ENCODE results near the gene SMAP2.
"Not testable (repeated sequence)": the region's sequence is repeated elsewhere in the genome, so short reads cannot be mapped to it uniquely, and the experiment has no call there.

SMAP2 gene

DNA sequence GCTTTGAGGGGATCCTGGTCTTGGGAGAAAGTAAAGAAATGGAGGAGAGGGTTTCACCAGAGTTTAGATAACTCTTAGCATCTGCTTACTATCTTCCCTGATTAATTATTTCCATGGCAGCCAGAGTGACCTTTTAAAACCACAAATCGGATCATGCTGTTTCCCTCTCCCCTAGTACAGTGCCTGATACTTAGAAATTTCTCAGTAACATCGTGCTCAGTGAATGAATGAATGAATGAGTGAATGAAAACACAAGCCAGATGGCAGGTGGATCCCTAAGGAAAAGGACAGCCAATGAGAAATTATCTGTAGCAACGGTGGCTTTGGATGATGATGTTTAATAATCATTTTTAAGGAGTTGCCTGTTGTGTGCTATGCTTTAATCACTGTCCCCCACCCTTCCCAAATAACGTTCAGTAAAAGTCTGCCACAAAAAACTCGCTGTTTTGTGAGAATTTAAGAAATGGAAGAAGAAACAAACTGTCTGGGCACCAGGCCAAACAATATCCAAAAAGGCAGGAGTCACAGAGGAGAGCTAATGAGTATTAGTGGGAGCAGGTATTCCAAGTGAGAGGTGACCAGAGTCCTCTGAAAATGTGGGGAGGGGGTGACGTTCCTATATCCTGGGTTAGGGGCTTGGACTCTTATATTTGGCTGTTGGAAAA is 737 bp upstream of the SMAP2 start:
- no peak for DNase-seq (ENCODE audit: low read depth)

DNA sequence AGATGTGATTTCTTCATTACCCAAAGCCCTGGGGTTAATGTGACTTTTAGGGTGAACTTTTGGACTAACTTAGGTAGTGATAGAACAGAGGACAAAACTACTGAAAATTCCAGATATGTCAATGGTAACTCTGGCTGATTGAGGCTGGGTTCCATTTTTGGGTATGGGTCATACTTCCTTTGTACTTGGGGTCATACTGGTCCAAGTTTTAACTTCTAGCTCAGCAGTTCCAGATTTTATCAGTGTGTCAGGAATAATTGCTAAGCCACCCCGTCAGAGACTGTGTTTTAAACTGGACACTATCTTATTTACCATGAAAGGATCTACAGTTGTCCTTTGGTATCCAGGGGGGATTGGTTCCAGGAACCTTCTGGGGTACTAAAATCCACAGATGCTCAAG is 4.0 kb downstream of the SMAP2 start:
- no peak for DNase-seq (ENCODE audit: low read depth)

DNA sequence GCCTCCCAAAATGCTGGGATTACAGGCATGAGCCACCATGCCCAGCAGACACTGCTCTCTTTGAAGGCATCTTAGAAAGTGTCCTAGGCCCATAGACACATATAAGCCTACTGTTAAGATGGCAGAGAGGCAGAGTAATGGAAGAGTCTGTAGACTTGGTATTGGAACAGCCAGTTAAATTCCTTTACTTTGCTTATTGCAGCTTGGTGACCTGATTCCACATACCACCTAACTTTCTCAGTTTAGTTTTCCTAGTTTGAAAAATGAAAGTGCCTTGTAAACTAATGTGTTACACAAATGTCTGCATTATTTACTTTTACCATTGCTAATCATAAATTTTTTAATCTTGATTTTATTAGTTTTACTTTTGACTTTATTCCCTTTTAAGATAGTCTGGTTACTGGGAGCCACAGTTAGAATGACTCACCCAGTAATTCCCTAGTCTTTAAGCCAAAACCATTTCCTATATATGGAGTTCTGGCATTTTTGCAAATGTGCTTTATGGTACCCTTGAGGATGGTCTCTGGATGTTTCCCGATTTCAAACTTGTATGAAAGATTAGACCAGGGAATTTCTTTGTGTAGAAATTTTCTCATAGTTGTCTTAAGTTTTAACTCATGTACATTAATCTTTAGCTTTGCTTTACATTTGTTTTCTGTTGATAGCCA is 6.4 kb downstream of the SMAP2 start:
- no peak for DNase-seq (ENCODE audit: low read depth)

- no peak for DNase-seq (ENCODE audit: low read depth)
These were observed 7.3 kb downstream of the SMAP2 start for GRCh38 chr1:40380817-40381216.

- DNase-seq (ENCODE audit: low read depth), result no peak
These were observed 8.0 kb downstream of the SMAP2 start for GRCh38 chr1:40381268-40382107.

DNA sequence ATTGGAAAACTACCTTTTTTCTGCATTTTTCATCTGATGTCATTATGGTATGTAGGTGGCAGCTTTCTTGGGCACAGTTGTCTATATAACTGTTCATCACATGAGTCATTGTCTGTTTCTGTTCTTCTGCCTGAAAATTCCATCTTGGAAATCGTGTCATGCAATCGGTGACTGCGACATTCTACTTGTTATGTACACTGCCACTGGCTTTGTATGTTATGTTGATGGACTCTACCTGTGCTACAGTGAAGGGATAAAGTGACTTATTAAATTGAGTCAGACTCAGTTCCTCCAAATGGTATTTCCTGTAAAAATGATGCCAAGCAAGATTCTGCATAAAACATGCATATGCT is 8.6 kb downstream of the SMAP2 start:
- DNase-seq (ENCODE audit: low read depth), result no peak

DNA sequence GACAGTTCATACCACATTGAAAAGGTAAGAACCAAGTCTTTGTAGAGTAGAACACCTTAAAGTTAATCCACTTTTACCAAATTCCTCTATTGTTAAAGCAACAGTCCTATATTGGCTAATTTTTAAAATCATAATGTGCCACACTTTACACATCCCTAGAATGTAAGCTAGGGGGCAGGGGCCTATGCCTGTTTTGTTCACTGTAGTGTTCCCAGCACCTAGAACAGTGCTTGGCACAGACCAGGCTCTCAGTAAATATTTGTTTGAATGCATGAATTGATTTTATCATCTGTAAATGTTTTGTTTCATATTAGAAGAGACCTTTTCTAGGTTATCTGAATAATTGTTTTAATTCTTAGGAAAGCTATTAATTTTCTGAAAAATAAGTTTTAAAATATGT is 9.1 kb downstream of the SMAP2 start:
- DNase-seq (ENCODE audit: low read depth), result no peak

DNA sequence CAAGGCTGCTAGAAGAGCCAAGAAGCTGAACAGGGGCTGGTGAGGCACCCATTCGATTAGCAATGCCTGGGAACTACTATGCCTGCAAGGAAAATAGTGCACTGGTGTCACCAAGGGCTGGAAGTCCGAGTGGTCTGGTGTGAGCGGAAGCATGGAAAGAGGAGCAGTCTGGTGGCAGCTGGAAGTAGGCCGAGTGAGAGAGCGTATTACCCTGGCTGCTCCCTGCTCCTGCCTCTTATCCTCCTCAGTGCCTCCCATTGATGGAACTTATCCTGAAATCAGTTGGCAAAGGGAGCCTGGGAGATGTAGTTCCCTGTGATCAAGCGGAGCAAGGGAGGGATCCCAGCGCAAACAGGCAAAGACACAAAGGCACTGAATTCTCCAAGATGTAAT is 9.6 kb downstream of the SMAP2 start:
- no peak for DNase-seq (ENCODE audit: low read depth)

- DNase-seq (ENCODE audit: low read depth), result no peak
These were observed 10.2 kb downstream of the SMAP2 start for GRCh38 chr1:40383488-40384412.

GRCh38 chr1:40384413-40384762 is 10.9 kb downstream of the SMAP2 start:
- DNase-seq (ENCODE audit: low read depth), result no peak

DNA sequence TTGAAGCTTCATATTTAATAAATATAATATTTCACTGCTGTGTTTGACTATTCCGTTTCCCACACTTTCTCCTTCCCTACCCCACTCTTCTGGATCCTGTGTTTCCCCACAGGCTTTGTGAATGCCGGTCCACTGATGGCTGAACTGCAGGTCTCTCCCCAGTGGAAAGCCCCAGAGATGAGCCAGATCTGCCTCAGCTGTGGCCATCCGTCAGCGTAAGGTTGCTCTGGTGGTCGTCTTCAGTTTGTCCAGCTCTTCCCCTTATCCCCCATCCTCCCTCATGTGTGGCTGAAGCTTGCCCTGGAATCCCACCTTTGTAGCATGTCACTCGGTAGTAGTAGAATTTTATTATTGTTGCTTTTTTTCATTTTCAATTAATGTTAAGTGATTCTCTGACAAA is 11.4 kb downstream of the SMAP2 start:
- DNase-seq (ENCODE audit: low read depth), result no peak

- DNase-seq (ENCODE audit: low read depth), result no peak
These were observed 12.2 kb downstream of the SMAP2 start for GRCh38 chr1:40385437-40386358.

GRCh38 chr1:40386359-40386723 is 12.8 kb downstream of the SMAP2 start:
- DNase-seq (ENCODE audit: low read depth), result no peak

GRCh38 chr1:40386796-40387195 is 13.3 kb downstream of the SMAP2 start:
- DNase-seq (ENCODE audit: low read depth), result no peak

- not testable (repeated sequence) for DNase-seq (ENCODE audit: low read depth)
These were observed 14.1 kb downstream of the SMAP2 start for GRCh38 chr1:40387381-40388306.

DNA sequence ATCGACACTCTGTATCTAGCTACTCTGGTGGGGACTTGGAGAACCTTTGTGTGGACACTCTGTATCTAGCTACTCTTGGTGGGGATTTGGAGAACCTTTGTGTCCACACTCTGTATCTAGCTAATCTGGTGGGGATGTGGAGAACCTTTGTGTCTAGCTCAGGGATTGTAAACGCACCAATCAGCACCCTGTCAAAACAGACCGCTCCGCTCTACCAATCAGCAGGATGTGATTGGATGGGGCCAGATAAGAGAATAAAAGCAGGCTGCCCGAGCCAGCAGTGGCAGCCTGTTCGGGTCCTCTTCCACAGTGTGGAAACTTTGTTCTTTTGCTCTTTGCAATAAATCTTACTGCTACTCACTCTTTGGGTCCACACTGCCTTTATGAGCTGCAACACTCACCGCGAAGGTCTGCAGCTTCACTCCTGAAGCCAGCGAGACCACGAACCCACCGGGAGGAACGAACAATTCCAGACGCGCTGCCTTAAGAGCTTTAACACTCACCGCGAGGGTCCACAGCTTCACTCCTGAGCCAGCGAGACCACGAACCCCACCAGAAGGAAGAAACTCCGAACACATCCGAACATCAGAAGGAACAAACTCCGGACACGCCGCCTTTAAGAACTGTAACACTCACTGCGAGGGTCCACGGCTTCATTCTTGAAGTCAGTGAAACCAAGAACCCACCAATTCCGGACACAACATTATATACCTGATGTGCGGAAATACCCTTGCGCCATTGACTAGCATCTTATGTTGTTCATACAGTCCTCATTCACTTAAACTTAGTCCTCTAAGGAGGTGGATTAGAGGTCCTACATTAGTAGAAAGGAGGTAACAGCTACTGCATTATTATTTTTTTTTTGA is 15.2 kb downstream of the SMAP2 start:
- DNase-seq (ENCODE audit: low read depth), result not testable (repeated sequence)

DNA sequence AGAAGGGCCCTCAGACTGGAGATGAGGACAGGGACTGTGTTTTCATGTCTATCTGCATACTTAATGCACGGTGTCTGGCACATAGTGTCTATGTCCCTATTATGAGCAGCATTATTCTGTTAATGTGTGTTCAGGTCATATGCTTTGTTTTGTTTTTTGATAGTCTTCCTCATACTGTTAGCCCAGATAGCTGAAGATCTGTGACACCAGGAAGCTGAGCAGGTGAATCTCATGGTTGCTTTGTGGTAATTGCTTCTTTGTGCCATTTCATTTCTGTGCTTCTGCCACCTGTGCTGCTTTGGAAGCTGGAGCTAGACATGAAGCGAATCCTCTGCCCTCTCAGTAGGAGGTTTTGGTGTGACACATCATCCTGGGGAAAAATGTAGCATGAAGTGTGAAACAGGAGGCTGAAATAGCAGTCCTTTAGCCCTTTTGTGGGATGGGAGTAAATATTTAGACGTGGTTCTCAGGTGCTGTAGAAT is 15.8 kb downstream of the SMAP2 start:
- DNase-seq (ENCODE audit: low read depth), result no peak

DNA sequence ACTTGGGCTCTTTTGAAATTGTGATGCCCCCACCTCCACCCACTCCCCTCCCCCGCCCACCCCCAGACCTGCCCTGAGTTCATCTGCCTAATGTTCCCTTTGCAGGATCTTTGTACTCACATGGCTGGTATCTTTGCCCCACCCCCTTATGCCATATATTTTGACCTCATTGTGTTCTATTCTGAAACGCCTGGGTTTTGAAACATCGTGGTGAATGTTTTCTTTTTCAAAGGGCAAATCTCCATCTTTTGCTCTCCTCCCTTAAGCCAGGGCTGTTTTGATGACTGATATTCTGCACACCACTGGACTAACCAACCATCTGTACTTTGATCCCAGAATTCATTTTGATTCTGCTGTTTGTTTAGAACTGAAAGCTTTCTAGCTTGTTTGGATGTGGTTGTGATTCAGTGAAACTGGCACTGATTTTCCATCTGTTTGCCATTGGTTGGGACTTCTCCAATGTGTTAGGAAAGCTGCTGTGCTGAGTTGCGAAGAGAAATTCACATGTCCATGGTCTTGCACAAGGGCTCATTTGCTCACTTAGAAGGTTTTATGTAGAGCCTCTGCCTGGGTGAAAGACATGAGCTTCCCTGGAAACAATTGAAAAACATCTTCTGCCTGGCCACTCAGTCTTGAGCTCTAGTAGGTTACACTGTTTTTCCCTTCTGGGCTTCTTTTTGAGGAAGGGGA is 16.5 kb downstream of the SMAP2 start:
- DNase-seq (ENCODE audit: low read depth), result no peak
